Right lobe of liver (tissue), 4 donors: Measurements from ENCODE around the gene TLR10.

ENCODE experiments used
- POLR2A ChIP-seq: fragments of 450-650 bp; IDR thresholded peaks from one replicate; pipeline ENCODE4 v1.6.1; 2017; ENCODE audit warnings: antibody characterized with exemption, mild to moderate bottlenecking
- TF ChIP-seq, protein P1 (sequence below), 4 donors: fragments of 200-600 bp in 3 of 4; fragments of 450-650 bp in 1 of 4; IDR thresholded peaks; one replicate each; pipeline versions ENCODE4 v1.5.1 to v1.8.0; 2016 to 2022; ENCODE audit warnings: antibody characterized with exemption in 4 of 4, mild to moderate bottlenecking in 2 of 4
- donor health status: DM: no; HTN: no; CAD: no.
- donor health status: DM: no; HTN: no; CAD: no.
- donor health status: DM: no; HTN: yes; CAD: no.

GRCh38 chr4:38769857-38770256, 12.9 kb downstream of the TLR10 start:
- TF ChIP-seq, protein P1, sequence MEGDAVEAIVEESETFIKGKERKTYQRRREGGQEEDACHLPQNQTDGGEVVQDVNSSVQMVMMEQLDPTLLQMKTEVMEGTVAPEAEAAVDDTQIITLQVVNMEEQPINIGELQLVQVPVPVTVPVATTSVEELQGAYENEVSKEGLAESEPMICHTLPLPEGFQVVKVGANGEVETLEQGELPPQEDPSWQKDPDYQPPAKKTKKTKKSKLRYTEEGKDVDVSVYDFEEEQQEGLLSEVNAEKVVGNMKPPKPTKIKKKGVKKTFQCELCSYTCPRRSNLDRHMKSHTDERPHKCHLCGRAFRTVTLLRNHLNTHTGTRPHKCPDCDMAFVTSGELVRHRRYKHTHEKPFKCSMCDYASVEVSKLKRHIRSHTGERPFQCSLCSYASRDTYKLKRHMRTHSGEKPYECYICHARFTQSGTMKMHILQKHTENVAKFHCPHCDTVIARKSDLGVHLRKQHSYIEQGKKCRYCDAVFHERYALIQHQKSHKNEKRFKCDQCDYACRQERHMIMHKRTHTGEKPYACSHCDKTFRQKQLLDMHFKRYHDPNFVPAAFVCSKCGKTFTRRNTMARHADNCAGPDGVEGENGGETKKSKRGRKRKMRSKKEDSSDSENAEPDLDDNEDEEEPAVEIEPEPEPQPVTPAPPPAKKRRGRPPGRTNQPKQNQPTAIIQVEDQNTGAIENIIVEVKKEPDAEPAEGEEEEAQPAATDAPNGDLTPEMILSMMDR (IDR thresholded peaks at IDR 0.05): no peak
- no peak for TF ChIP-seq POLR2A
